Activated naive CD4-positive, alpha-beta T cell treated with Interleukin-2 at 50 U/mL for 16 hours (primary cell): ENCODE data around the gene MRPS18A.

ENCODE experiments used
- DNase-seq: peaks from one replicate; pipeline ENCODE4 v3.0.0-alpha.2; 2020

The MRPS18A gene

GRCh38 chr6:43687437-43688347, at the start of gene MRPS18A:
TSS of gene MRPS18A (minus strand) at chr6:43687791. CDS start at chr6:43687779, 12 bp downstream.
- DNase-seq, result peak; percentile 84

GRCh38 chr6:43736844-43737243, 49.3 kb upstream of the MRPS18A start:
- DNase-seq, result no peak

DNA sequence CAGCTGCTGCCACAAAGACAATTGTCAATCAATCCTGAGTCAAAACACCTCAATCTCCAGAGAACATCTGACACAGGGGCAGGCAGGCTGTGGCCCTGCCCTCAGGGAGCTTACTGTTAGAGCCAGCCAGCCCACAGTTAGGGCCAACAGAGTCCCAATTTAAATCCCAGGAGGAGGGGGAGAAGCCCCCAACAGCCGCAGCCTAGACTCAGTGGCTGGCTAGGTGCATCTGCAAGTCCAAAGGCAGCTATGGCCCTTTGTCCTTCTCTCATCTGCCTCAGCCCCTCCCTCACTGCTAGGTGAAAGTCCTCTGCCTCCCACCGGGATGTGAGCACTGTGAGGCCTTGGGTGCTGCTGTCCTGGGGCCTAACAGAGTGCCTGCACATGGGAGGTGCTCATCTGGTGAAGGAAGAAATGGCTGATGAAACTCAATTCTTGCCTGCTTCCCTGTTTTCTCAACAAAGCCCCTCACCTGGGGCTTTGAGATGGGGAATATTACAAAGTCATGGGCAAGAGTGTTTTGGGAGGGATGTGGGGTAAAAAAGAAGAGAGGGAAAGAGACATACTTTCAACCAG, 48.7 kb upstream of the MRPS18A start:
- no peak for DNase-seq

DNA sequence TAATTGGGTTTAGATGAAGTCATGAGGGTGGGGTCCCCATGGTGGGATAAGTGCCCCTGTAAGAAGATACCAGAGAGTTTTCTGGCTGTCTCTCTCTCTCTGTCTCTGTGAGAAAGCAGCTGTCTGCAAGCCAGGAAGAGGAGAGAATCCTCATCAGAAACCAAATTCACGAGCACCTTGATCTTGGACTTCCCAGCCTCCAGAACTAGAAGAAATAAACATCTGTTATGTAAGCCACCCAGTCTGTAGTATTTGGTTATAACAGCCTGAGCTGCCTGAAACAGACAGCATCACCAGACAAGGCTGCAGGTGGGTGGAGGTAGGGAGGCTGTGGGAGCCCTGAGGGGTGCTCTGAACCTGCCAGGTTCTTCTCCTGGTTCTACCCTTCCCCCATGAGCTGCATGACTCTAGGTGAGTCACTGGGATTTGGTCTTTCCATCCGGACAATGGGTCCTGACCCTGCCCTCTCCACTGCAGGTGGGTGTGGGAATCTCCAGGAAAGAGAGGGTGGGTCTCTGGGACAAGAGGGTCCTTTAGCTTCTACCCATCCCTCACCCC, 48.1 kb upstream of the MRPS18A start:
- no peak for DNase-seq

DNA sequence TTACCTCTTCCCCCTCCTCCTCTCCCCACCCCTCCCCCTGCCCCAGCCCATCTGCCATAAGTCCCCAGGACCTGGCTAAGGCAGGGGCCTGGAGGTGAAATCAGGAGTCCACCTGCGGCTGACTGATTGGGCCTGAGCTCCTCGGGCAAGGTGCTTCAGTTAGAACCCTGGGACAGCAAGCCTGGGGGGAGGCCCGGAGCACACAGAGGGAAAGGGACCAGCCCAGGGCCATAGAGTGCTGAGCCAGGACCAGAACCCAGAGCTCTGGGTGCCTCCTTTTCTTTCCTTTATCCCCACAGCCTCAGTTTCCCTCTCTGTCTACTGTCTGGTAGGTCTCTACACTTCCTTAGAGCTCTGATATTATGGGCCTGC, 46.7 kb upstream of the MRPS18A start:
- DNase-seq, result no peak

DNA sequence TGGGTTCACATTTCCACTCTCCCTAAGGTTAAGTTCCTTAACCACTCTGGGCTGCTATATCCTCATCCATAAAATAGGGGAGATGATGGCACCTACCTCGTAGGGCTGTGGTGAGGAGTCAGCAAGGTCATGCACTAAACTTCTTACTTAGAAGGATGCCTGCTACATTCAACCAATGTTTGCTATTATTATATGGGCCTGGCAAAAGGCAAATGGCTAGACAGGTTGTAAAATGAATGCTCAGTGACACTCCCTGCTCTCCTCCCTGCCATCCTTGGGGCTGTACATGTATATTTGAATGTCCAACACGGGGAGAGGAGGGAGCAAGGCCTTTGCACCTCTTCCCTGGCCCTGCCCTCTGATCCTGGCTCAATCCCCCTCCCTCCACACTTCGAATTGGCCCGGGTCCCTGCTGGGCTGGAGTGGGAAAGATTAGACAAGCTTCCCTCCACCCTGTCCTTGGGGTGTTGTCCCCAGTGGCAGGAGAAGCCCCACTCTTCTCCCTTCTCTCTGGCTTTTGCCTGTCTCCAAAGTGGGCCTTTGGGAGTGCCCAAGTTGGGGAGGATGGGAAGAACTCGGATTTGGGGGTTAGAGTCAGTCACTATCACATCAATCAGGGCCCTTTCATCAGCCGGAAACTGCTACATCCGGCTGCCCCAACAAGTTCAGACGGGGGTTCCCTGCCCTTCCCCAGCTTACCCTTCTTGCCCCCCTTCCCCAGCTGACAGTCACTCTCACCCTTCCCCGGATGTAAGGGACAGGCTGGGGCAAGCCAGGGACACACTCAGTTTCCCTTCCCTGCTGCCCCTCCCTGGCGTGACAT, 46.1 kb upstream of the MRPS18A start:
- DNase-seq, result peak; percentile 56

- no peak for DNase-seq
Measured at GRCh38 chr6:43730634-43731033, 43.0 kb upstream of the MRPS18A start.

DNA sequence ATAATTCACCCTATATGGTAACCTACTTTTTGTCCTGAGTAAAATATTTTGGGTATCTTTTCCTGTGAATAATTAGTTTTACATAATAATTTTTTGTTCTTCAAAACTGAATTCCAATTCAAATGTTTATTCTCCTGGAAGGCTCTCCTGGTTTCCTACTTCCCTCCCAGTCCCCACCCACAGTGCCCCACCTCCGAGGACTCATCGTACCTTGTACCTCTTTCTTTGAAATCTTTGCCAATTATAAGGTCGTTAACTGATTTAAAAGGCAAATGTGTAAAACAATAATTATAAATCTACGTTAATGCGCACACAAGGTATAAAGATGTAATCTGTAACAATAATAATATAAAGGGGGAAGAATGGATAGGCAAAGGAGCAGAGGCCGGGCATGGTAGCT, 41.9 kb upstream of the MRPS18A start:
- no peak for DNase-seq

GRCh38 chr6:43728586-43728985, 41.0 kb upstream of the MRPS18A start:
- DNase-seq, result no peak

DNA sequence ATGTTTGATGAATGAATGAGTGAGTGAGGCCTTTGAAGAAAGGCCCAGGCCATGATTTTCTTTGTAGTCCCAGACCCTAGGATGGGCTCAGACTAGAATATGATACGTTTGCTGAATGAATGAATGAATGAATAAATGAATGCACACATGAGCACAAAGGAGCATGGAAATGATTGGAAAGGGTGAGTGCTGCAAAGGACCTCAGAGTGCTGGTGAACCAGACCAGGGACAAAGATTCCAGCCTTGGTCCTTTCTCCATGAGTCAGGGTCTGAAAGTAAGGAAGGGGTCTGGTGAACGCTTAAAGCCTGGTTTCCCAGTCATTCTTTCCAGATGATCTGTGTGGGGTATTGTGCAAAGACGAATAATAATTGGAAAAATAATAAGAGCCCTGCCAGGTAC, 40.0 kb upstream of the MRPS18A start:
- DNase-seq, result no peak

DNA sequence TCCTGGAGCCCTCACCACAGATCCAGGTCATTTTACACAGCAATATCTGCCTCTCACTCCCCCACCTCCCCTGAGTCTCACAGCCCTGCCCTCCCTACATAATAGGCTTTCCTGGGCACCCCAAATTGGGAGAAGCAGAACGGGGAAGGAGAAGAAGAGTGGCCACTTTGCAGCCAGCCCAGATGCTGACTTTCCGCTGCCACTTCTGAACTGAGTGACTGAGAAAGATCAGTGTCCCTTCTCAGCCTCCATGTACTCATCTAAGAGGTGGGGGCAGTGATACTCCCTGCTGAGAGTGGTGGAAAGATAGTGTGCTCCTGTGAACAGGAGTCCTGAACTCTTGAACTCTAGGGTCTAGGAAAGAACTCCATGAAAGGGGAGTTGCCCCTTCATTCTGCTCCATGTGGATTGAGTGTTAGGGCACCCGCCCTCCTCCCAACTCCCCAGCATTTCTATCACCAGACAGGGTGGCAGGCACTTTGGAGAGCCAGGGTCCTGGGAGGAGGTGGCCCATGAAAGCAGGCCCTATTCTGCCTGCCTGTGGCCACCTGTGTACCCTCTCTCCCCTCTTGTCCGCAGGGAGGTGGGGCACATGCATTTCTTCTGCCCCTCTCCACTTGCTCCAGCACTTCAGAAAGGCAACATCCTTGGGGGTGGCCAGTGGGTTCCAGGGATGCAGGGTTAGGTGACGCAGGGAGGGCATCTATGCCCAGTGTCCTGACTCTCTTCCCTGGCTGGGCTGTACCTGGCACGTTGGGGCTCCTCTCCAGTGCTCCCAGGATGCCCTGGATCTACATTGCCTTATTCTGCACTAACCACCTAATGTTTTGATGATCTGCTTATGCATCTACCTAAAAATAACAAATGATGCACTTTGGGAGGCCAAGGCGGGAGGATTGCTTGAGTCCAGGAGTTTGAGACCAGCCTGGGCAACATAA, 38.3 kb upstream of the MRPS18A start:
- no peak for DNase-seq

DNA sequence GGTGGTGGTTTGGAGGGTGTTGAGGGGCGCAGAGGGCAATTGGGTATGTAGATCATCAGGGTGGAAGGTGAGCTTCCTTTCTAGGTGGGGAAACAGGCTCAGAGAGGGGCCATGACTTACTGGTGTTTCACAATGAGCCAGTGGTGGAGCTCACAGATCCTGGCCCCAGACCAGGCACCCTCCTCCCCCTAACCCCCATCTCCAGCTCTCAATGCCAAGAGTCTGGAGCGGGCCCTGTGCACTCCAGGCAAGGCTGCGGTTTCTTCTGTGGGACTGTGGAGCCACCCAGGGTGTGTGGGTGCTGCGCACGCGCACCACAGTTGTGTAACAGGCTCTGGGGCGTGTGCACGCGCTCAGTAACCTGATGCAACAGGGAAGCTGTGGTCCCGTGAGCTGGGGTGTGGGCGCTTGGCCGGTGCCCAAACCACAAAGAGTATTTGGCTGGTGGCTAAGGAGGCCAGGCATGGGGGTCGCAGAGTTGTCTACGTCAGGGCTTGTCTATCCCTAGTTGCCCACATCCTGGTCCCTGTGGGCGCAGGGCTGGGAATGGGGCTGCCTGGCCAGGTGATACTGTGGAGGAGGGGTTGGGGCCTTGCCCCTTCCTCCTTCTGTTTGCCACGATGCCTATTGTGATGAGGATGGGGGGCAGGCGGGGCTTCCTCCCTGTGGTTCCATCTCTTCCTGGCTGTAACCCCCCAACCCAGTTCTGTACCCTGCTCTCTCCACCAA, 37.5 kb upstream of the MRPS18A start:
- DNase-seq, result peak; percentile 86

- no peak for DNase-seq
Measured at GRCh38 chr6:43724354-43724753, 36.8 kb upstream of the MRPS18A start.

DNA sequence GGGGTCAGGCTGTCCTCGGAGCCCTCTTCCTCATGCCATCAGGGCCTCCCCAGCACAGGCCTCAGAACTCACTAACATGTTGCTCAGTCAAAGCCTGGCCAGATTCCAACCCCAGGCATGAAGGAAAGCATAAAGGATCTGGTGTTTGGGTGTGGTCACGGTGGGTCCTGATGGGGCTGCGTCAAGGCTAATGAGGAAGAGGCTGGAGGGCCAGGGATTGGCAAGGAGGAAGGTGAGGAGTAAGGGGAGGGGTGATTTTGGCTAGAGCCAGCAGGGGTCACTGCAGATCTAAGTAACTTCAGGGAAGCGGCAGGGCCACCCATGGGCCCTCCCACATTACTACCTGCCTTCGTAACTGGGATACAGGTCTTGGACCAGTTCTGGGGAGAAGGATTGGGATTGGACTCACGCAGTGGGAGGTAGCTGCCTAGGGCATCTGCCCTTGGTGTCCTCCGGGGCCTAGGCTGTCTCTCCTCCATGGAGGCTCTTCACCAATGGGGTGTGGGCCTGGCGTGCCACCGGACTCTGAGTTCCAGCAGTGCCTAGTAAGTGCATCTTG, 36.2 kb upstream of the MRPS18A start:
- DNase-seq, result peak; percentile 77

- DNase-seq, result no peak
Measured at GRCh38 chr6:43722920-43723545, 35.4 kb upstream of the MRPS18A start.

DNA sequence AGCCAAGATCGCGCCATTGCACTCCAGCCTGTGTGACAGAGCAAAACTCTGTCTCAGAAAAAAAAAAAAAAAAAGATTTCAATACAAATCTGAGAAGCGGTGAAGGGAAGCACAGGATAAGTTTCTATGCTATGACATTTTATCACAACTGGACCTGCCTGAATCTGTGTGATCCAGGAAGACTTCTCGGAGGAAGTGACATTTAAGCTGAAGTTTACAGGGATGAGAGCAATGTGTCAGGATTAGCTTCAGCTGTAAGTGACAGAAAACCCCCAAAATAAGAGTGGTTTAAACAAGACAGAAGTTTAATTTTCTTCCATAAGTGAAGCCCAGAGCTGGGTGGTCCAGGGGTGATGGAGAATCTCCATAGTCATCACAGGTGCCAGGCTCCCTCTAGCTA, 33.4 kb upstream of the MRPS18A start:
- no peak for DNase-seq

DNA sequence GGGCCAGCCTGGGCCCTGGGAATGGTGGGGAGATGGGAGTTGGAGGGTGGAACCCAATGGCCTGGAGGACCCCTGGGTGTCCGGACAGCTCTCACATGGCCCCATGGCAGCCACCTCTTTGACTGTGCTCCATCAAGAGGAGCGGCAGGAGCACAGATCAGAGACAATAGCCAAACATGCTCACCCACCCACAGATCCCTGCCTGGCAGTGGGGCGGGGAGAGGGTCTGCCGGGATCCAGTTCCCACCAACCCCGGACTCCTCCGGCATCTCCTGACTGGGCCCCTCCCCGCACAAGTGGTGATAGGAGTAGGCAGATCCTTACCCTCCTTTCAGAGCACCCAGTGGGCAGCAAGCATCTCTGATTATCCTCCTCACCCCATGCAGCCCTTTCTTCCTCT, 31.9 kb upstream of the MRPS18A start:
- DNase-seq, result no peak

- no peak for DNase-seq
Measured at GRCh38 chr6:43718387-43719105, 31.0 kb upstream of the MRPS18A start.

- no peak for DNase-seq
Measured at GRCh38 chr6:43717822-43718221, 30.2 kb upstream of the MRPS18A start.

DNA sequence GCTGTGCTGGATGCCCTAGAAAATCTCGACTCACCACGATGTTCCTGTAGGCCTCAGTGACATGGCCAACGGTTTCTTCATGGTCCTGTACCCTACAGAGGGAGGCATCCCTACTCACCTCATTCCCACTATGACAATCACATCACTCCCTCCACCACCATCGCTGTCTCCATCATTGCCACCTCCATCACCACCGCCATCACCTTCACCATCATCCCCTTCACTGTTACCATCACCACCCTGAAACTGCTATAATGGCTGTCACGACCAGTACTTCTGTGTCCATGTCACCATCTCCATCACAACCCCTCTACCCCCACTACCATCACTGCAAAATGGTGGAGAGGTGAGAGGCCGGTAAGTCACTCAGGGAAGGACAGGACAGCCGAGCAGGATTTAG, 29.8 kb upstream of the MRPS18A start:
- no peak for DNase-seq
